ENCODE measurements around the gene WWOX. TPM values are rescaled to one million over a fixed set of nuclear protein-coding genes. Genes with fewer than 3 reads are reported as not detected.

WWOX gene
- total RNA-seq, 1 donor from 2014 or later, result 8.9 TPM

- no peak for TF ChIP-seq CTCF (IDR thresholded peaks at IDR 0.05; ENCODE audit: borderline replicate concordance)
- intact Hi-C loops (cut with micrococcal nuclease), result no loop called here
These were observed 843.3 kb downstream of the WWOX start for GRCh38 chr16:78942625-78943245.

GRCh38 chr16:78945336-78945735 is 845.9 kb downstream of the WWOX start:
- no peak for DNase-seq
- Histone ChIP-seq H3K36me3 (no peaks in the 10 kb centered on the region), H3K4me1 (no peaks in the 10 kb centered on the region), H3K27me3 (ENCODE audit: low read depth) (no peaks in the 10 kb centered on the region), H3K9me3 (replicated peaks) (peaks cover 9% of the 10 kb centered on the region), H3K4me3 (no peak overlapping the region), H3K27ac (replicated peaks) (no peak overlapping the region)
- intact Hi-C loops (cut with micrococcal nuclease), result no loop called here
- no peak for TF ChIP-seq CTCF (IDR thresholded peaks at IDR 0.05; ENCODE audit: borderline replicate concordance)

More at GRCh38 chr16:78942625-78943245, 843.3 kb downstream of the WWOX start:
- no peaks in the 10 kb centered on the region for H3K9me3 ChIP-seq (replicated peaks)
- H3K4me1 ChIP-seq, result no peaks in the 10 kb centered on the region
- no peaks in the 10 kb centered on the region for H3K27me3 ChIP-seq (ENCODE audit: low read depth)
- no peaks in the 10 kb centered on the region for H3K36me3 ChIP-seq
- H3K27ac ChIP-seq (replicated peaks), result no peak overlapping the region
- H3K4me3 ChIP-seq, result no peak overlapping the region
- no peak for DNase-seq

- Histone ChIP-seq H3K27ac (replicated peaks) (no peak overlapping the region), H3K4me1 (no peaks in the 10 kb centered on the region), H3K27me3 (ENCODE audit: low read depth) (no peaks in the 10 kb centered on the region), H3K4me3 (no peak overlapping the region), H3K36me3 (no peaks in the 10 kb centered on the region), H3K9me3 (replicated peaks) (peaks cover 9% of the 10 kb centered on the region)
- intact Hi-C loops (cut with micrococcal nuclease), result no loop called here
- no peak for TF ChIP-seq CTCF (IDR thresholded peaks at IDR 0.05; ENCODE audit: borderline replicate concordance)
- no peak for DNase-seq
These were observed 847.1 kb downstream of the WWOX start for GRCh38 chr16:78946556-78946955.

GRCh38 chr16:78950768-78951167 is 851.3 kb downstream of the WWOX start:
- H3K27ac ChIP-seq (replicated peaks), result no peak overlapping the region
- no peaks in the 10 kb centered on the region for H3K4me1 ChIP-seq
- intact Hi-C loops (cut with micrococcal nuclease), result no loop called here
- no peaks in the 10 kb centered on the region for H3K36me3 ChIP-seq
- H3K9me3 ChIP-seq (replicated peaks), result peaks cover 9% of the 10 kb centered on the region
- no peak for DNase-seq
- no peak overlapping the region for H3K4me3 ChIP-seq
- no peak for TF ChIP-seq CTCF (IDR thresholded peaks at IDR 0.05; ENCODE audit: borderline replicate concordance)
- H3K27me3 ChIP-seq (ENCODE audit: low read depth), result no peaks in the 10 kb centered on the region

GRCh38 chr16:78952630-78953029 is 853.2 kb downstream of the WWOX start:
- intact Hi-C loops (cut with micrococcal nuclease), result no loop called here
- no peaks in the 10 kb centered on the region for H3K4me1 ChIP-seq
- no peak for TF ChIP-seq CTCF (IDR thresholded peaks at IDR 0.05; ENCODE audit: borderline replicate concordance)
- H3K4me3 ChIP-seq, result no peak overlapping the region
- no peaks in the 10 kb centered on the region for H3K27me3 ChIP-seq (ENCODE audit: low read depth)
- H3K27ac ChIP-seq (replicated peaks), result no peak overlapping the region
- H3K9me3 ChIP-seq (replicated peaks), result peaks cover 9% of the 10 kb centered on the region
- no peak for DNase-seq
- H3K36me3 ChIP-seq, result no peaks in the 10 kb centered on the region

Data from left ventricle myocardium inferior (tissue), 1 donor.